Fibroblast of upper back skin (primary cell): ENCODE results near the gene GSN.

ENCODE experiments used
- DNase-seq: peaks from one replicate; pipeline ENCODE4 v3.0.0-alpha.2; 2013

Gene GSN

GRCh38 chr9:121274851-121275250 is 6.9 kb downstream of the GSN start:
- DNase-seq: no peak

GRCh38 chr9:121275781-121276658 is 8.1 kb downstream of the GSN start:
- no peak for DNase-seq

- DNase-seq: no peak
Measured at GRCh38 chr9:121277026-121277425, 9.1 kb downstream of the GSN start.

GRCh38 chr9:121277518-121278295 is 9.7 kb downstream of the GSN start:
- peak; percentile 79 for DNase-seq

- DNase-seq: peak; percentile 100
Measured at GRCh38 chr9:121278477-121279261, 10.7 kb downstream of the GSN start.

- DNase-seq: no peak
Measured at GRCh38 chr9:121279776-121280388, 11.9 kb downstream of the GSN start.

- DNase-seq: no peak
Measured at GRCh38 chr9:121280715-121281613, 13.0 kb downstream of the GSN start.

- DNase-seq: no peak
Measured at GRCh38 chr9:121281614-121282276, 13.8 kb downstream of the GSN start.

- DNase-seq: peak; percentile 85
Measured at GRCh38 chr9:121282277-121283079, 14.5 kb downstream of the GSN start.

- DNase-seq: no peak
Measured at GRCh38 chr9:121283080-121283398, 15.1 kb downstream of the GSN start.

GRCh38 chr9:121283856-121284732 is 16.1 kb downstream of the GSN start:
- DNase-seq: no peak

GRCh38 chr9:121284733-121285451 is 16.9 kb downstream of the GSN start:
- no peak for DNase-seq

- DNase-seq: peak; percentile 61
Measured at GRCh38 chr9:121285835-121286687, 18.1 kb downstream of the GSN start.

- DNase-seq: no peak
Measured at GRCh38 chr9:121286688-121286972, 18.7 kb downstream of the GSN start.

GRCh38 chr9:121286973-121287741 is 19.2 kb downstream of the GSN start:
- DNase-seq: peak; percentile 97

GRCh38 chr9:121288673-121289025 is 20.7 kb downstream of the GSN start:
- no peak for DNase-seq
